ENCODE measurements around the gene SUV39H2. TPM values are rescaled to one million over a fixed set of nuclear protein-coding genes. Genes with fewer than 3 reads are reported as not detected.
A peak's percentile ranks its signal among the peaks of the same experiment; 100 is the strongest.
"Not testable (repeated sequence)": the region's sequence is repeated elsewhere in the genome, so short reads cannot be mapped to it uniquely, and the experiment has no call there.

The SUV39H2 gene
- total and polyA plus RNA-seq, 2 donors, result 4.2 to 16.4 TPM

GRCh38 chr10:14864466-14864865 is 14.2 kb upstream of the SUV39H2 start:
- not testable (repeated sequence) for H3K27ac ChIP-seq (ENCODE audit: low read depth in 1 of 2, low read length in 1 of 2); H3K4me3 ChIP-seq (ENCODE audit: low read length in 2 of 2); H3K9me3 ChIP-seq (ENCODE audit: control insufficient read depth in 2 of 2, insufficient read depth in 1 of 2, low read length in 1 of 2); H3K4me1 ChIP-seq (ENCODE audit: control insufficient read depth in 2 of 2, insufficient read depth in 2 of 2, low read length in 2 of 2); DNase-seq (ENCODE audit: low read depth in 6 of 9, low spot score in 9 of 9); H3K27me3 ChIP-seq (ENCODE audit: control insufficient read depth in 2 of 2, insufficient read depth in 1 of 2, low read length in 1 of 2)
- H3K36me3 ChIP-seq (ENCODE audit: control insufficient read depth in 2 of 2, insufficient read depth in 2 of 2, low read length in 1 of 2), result peaks cover 34 to 36% of the 10 kb centered on the region in 2 donors
- WGBS, result 97% methylated on average over 6 of the region's 6 CpGs

GRCh38 chr10:14864871-14865270 is 13.8 kb upstream of the SUV39H2 start:
- WGBS, result 84% methylated on average over 3 of the region's 3 CpGs
- not testable (repeated sequence) for H3K4me1 ChIP-seq (ENCODE audit: control insufficient read depth in 2 of 2, insufficient read depth in 2 of 2, low read length in 2 of 2); DNase-seq (ENCODE audit: low read depth in 6 of 9, low spot score in 9 of 9); H3K27ac ChIP-seq (ENCODE audit: low read depth in 1 of 2, low read length in 1 of 2); H3K9me3 ChIP-seq (ENCODE audit: control insufficient read depth in 2 of 2, insufficient read depth in 1 of 2, low read length in 1 of 2); H3K4me3 ChIP-seq (ENCODE audit: low read length in 2 of 2); H3K27me3 ChIP-seq (ENCODE audit: control insufficient read depth in 2 of 2, insufficient read depth in 1 of 2, low read length in 1 of 2)
- peaks cover 38 to 39% of the 10 kb centered on the region in 2 donors for H3K36me3 ChIP-seq (ENCODE audit: control insufficient read depth in 2 of 2, insufficient read depth in 2 of 2, low read length in 1 of 2)

GRCh38 chr10:14873090-14873760 is 5.4 kb upstream of the SUV39H2 start:
- 97% methylated on average over 2 of the region's 2 CpGs for WGBS
- H3K36me3 ChIP-seq (ENCODE audit: control insufficient read depth in 2 of 2, insufficient read depth in 2 of 2, low read length in 1 of 2), result peaks cover 16 to 20% of the 10 kb centered on the region in 2 donors
- H3K27me3 ChIP-seq (ENCODE audit: control insufficient read depth in 2 of 2, insufficient read depth in 1 of 2, low read length in 1 of 2), result no peaks in the 10 kb centered on the region
- DNase-seq (ENCODE audit: low read depth in 6 of 9, low spot score in 9 of 9), result no peak
- H3K27ac ChIP-seq (ENCODE audit: low read depth in 1 of 2, low read length in 1 of 2), result no peak overlapping the region
- H3K4me3 ChIP-seq (ENCODE audit: low read length in 2 of 2), result no peak overlapping the region
- H3K4me1 ChIP-seq (ENCODE audit: control insufficient read depth in 2 of 2, insufficient read depth in 2 of 2, low read length in 2 of 2), result peaks cover 0 to 3% of the 10 kb centered on the region in 2 donors
- no peaks in the 10 kb centered on the region for H3K9me3 ChIP-seq (ENCODE audit: control insufficient read depth in 2 of 2, insufficient read depth in 1 of 2, low read length in 1 of 2)

- H3K9me3 ChIP-seq (ENCODE audit: control insufficient read depth in 2 of 2, insufficient read depth in 1 of 2, low read length in 1 of 2), result no peaks in the 10 kb centered on the region
- H3K4me1 ChIP-seq (ENCODE audit: control insufficient read depth in 2 of 2, insufficient read depth in 2 of 2, low read length in 2 of 2), result peaks cover 5 to 10% of the 10 kb centered on the region in 2 donors
- no peak for DNase-seq (ENCODE audit: low read depth in 6 of 9, low spot score in 9 of 9)
- WGBS, result 98% methylated on average over 12 of the region's 12 CpGs
- no peak overlapping the region for H3K27ac ChIP-seq (ENCODE audit: low read depth in 1 of 2, low read length in 1 of 2)
- H3K27me3 ChIP-seq (ENCODE audit: control insufficient read depth in 2 of 2, insufficient read depth in 1 of 2, low read length in 1 of 2), result no peaks in the 10 kb centered on the region
- peaks cover 0 to 10% of the 10 kb centered on the region in 2 donors for H3K36me3 ChIP-seq (ENCODE audit: control insufficient read depth in 2 of 2, insufficient read depth in 2 of 2, low read length in 1 of 2)
- no peak overlapping the region for H3K4me3 ChIP-seq (ENCODE audit: low read length in 2 of 2)
Observed at GRCh38 chr10:14875941-14876340, 2.7 kb upstream of the SUV39H2 start.

- no peak overlapping the region for H3K4me3 ChIP-seq (ENCODE audit: low read length in 2 of 2)
- peaks cover 0 to 10% of the 10 kb centered on the region in 2 donors for H3K36me3 ChIP-seq (ENCODE audit: control insufficient read depth in 2 of 2, insufficient read depth in 2 of 2, low read length in 1 of 2)
- H3K27ac ChIP-seq (ENCODE audit: low read depth in 1 of 2, low read length in 1 of 2), result no peak overlapping the region
- no peaks in the 10 kb centered on the region for H3K9me3 ChIP-seq (ENCODE audit: control insufficient read depth in 2 of 2, insufficient read depth in 1 of 2, low read length in 1 of 2)
- no peak for DNase-seq (ENCODE audit: low read depth in 6 of 9, low spot score in 9 of 9)
- WGBS, result 98% methylated on average over 9 of the region's 9 CpGs
- no peaks in the 10 kb centered on the region for H3K27me3 ChIP-seq (ENCODE audit: control insufficient read depth in 2 of 2, insufficient read depth in 1 of 2, low read length in 1 of 2)
- peaks cover 5 to 10% of the 10 kb centered on the region in 2 donors for H3K4me1 ChIP-seq (ENCODE audit: control insufficient read depth in 2 of 2, insufficient read depth in 2 of 2, low read length in 2 of 2)
Observed at GRCh38 chr10:14876764-14877163, 1.9 kb upstream of the SUV39H2 start.

DNA sequence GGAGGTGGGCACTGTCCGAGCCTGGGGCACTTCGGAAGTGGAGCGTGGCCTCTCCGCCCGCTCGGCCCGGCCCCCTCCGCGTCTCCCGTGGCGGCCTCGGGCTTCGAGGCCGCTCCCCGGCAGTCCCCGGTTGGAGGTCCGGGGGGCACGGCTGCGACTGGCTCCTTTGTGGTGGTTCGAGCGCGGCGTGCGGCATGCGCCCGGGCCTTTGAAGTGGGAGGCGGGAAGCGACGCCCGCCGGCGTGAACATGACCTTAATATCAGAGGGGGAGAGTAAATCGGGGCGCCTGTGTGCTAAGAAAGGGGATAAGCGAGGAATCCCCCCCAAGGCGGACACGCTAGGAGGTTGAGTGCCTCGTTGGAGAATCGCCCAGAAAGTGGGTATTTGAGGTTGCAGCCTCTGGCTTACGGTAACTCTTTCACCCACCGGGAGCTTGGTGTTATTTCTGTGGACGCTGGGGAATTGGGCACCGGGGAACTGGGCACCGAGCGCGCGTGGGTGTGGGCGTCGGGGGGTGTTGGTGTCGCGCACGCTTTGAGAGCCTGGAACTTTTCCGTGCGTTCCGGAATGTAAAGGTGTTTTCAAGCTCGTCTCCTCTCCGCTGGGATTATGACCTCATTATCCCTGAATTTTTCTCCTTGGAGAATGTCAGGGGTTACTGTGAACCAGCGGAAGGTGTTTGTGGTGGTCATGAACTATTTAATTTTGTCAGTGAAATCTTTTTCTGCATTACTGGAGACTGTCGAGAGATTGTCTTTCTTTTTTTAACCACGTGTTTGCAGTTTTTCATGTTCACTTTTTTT is 660 bp downstream of the SUV39H2 start:
- Histone ChIP-seq H3K4me3 (ENCODE audit: low read length in 2 of 2) (peak overlapping the region; percentile 91 to 92), H3K4me1 (ENCODE audit: control insufficient read depth in 2 of 2, insufficient read depth in 2 of 2, low read length in 2 of 2) (peaks cover 5 to 10% of the 10 kb centered on the region in 2 donors), H3K27ac (ENCODE audit: low read depth in 1 of 2, low read length in 1 of 2) (peak overlapping the region in 1 of 2 donors; percentile 29), H3K36me3 (ENCODE audit: control insufficient read depth in 2 of 2, insufficient read depth in 2 of 2, low read length in 1 of 2) (peaks cover 0 to 7% of the 10 kb centered on the region in 2 donors), H3K27me3 (ENCODE audit: control insufficient read depth in 2 of 2, insufficient read depth in 1 of 2, low read length in 1 of 2) (no peaks in the 10 kb centered on the region), H3K9me3 (ENCODE audit: control insufficient read depth in 2 of 2, insufficient read depth in 1 of 2, low read length in 1 of 2) (no peaks in the 10 kb centered on the region)
- peak in 5 of 9 donors; percentile 4 to 56 (median 24) for DNase-seq (ENCODE audit: low read depth in 6 of 9, low spot score in 9 of 9)
- WGBS, result under 1% methylated on average over 60 of the region's 60 CpGs

- Histone ChIP-seq H3K27me3 (ENCODE audit: control insufficient read depth in 2 of 2, insufficient read depth in 1 of 2, low read length in 1 of 2) (no peaks in the 10 kb centered on the region), H3K27ac (ENCODE audit: low read depth in 1 of 2, low read length in 1 of 2) (no peak overlapping the region), H3K4me3 (ENCODE audit: low read length in 2 of 2) (peak overlapping the region; percentile 91 to 92), H3K4me1 (ENCODE audit: control insufficient read depth in 2 of 2, insufficient read depth in 2 of 2, low read length in 2 of 2) (peaks cover 5 to 10% of the 10 kb centered on the region in 2 donors), H3K9me3 (ENCODE audit: control insufficient read depth in 2 of 2, insufficient read depth in 1 of 2, low read length in 1 of 2) (no peaks in the 10 kb centered on the region), H3K36me3 (ENCODE audit: control insufficient read depth in 2 of 2, insufficient read depth in 2 of 2, low read length in 1 of 2) (peaks cover 0 to 7% of the 10 kb centered on the region in 2 donors)
- under 1% methylated on average over 5 of the region's 5 CpGs for WGBS
- no peak for DNase-seq (ENCODE audit: low read depth in 6 of 9, low spot score in 9 of 9)
Observed at GRCh38 chr10:14879928-14880193, 1.2 kb downstream of the SUV39H2 start.

- peak overlapping the region in 1 of 2 donors; percentile 92 for H3K4me3 ChIP-seq (ENCODE audit: low read length in 2 of 2)
- no peaks in the 10 kb centered on the region for H3K27me3 ChIP-seq (ENCODE audit: control insufficient read depth in 2 of 2, insufficient read depth in 1 of 2, low read length in 1 of 2)
- H3K9me3 ChIP-seq (ENCODE audit: control insufficient read depth in 2 of 2, insufficient read depth in 1 of 2, low read length in 1 of 2), result no peaks in the 10 kb centered on the region
- peak in 2 of 9 donors; percentile 6 to 22 for DNase-seq (ENCODE audit: low read depth in 6 of 9, low spot score in 9 of 9)
- peaks cover 0 to 7% of the 10 kb centered on the region in 2 donors for H3K36me3 ChIP-seq (ENCODE audit: control insufficient read depth in 2 of 2, insufficient read depth in 2 of 2, low read length in 1 of 2)
- no peak overlapping the region for H3K27ac ChIP-seq (ENCODE audit: low read depth in 1 of 2, low read length in 1 of 2)
- peaks cover 5 to 10% of the 10 kb centered on the region in 2 donors for H3K4me1 ChIP-seq (ENCODE audit: control insufficient read depth in 2 of 2, insufficient read depth in 2 of 2, low read length in 2 of 2)
- WGBS, result 80% methylated on average over 7 of the region's 7 CpGs
Observed at GRCh38 chr10:14880229-14880628, 1.6 kb downstream of the SUV39H2 start.

GRCh38 chr10:14884082-14884481 is 5.4 kb downstream of the SUV39H2 start:
- peak in 1 of 9 donors; percentile 7 for DNase-seq (ENCODE audit: low read depth in 6 of 9, low spot score in 9 of 9)
- H3K36me3 ChIP-seq (ENCODE audit: control insufficient read depth in 2 of 2, insufficient read depth in 2 of 2, low read length in 1 of 2), result peaks cover 3 to 13% of the 10 kb centered on the region in 2 donors
- H3K27me3 ChIP-seq (ENCODE audit: control insufficient read depth in 2 of 2, insufficient read depth in 1 of 2, low read length in 1 of 2), result no peaks in the 10 kb centered on the region
- peaks cover 2 to 10% of the 10 kb centered on the region in 2 donors for H3K4me1 ChIP-seq (ENCODE audit: control insufficient read depth in 2 of 2, insufficient read depth in 2 of 2, low read length in 2 of 2)
- WGBS, result 95% methylated on average over 3 of the region's 3 CpGs
- H3K9me3 ChIP-seq (ENCODE audit: control insufficient read depth in 2 of 2, insufficient read depth in 1 of 2, low read length in 1 of 2), result no peaks in the 10 kb centered on the region
- no peak overlapping the region for H3K4me3 ChIP-seq (ENCODE audit: low read length in 2 of 2)
- H3K27ac ChIP-seq (ENCODE audit: low read depth in 1 of 2, low read length in 1 of 2), result no peak overlapping the region
